Stomach (tissue), 4 donors: ENCODE results near the gene TLR7.

Experiments used
- CTCF ChIP-seq, 7 experiments: fragments of 450-650 bp in 4 of 7; fragments of 200-600 bp in 3 of 7; sonication (generic) in 3 of 7; IDR thresholded peaks; one replicate each; pipeline ENCODE4 v1.5.1; 2016 to 2019; ENCODE audit warnings: antibody characterized with exemption in 7 of 7, control low read depth in 2 of 7, mild to moderate bottlenecking in 1 of 7
- POLR2A ChIP-seq, 4 donors: fragments of 450-650 bp; IDR thresholded peaks; one replicate each; pipeline ENCODE4 v1.6.1; 2016; ENCODE audit warnings: antibody characterized with exemption in 4 of 4, control low read depth in 2 of 4, mild to moderate bottlenecking in 1 of 4, moderate library complexity in 1 of 4
- POLR2AphosphoS5 ChIP-seq, 3 donors: sonication (generic); formaldehyde crosslinking; IDR thresholded peaks; one replicate each; pipeline ENCODE4 v1.6.1; 2016; ENCODE audit warnings: antibody characterized with exemption in 3 of 3

- TF ChIP-seq POLR2A (IDR thresholded peaks at IDR 0.05) (no peak), CTCF (IDR thresholded peaks at IDR 0.05) (no peak), POLR2AphosphoS5 (IDR thresholded peaks at IDR 0.05) (no peak)
Measured at GRCh38 chrX:12887141-12887540, 20.3 kb downstream of the TLR7 start.
